HG03432 (cell line): ENCODE measurements around the gene SFRP5.
A peak's percentile ranks its signal among the peaks of the same experiment; 100 is the strongest.

Experiments
- ATAC-seq: cut with Tn5 transposase; IDR thresholded peaks from one replicate; pipeline ENCODE4 v1.9.1; 2021; ENCODE audit warnings: mild to moderate bottlenecking, moderate library complexity; ENCODE audit not compliant: unreplicated experiment

The SFRP5 gene

DNA sequence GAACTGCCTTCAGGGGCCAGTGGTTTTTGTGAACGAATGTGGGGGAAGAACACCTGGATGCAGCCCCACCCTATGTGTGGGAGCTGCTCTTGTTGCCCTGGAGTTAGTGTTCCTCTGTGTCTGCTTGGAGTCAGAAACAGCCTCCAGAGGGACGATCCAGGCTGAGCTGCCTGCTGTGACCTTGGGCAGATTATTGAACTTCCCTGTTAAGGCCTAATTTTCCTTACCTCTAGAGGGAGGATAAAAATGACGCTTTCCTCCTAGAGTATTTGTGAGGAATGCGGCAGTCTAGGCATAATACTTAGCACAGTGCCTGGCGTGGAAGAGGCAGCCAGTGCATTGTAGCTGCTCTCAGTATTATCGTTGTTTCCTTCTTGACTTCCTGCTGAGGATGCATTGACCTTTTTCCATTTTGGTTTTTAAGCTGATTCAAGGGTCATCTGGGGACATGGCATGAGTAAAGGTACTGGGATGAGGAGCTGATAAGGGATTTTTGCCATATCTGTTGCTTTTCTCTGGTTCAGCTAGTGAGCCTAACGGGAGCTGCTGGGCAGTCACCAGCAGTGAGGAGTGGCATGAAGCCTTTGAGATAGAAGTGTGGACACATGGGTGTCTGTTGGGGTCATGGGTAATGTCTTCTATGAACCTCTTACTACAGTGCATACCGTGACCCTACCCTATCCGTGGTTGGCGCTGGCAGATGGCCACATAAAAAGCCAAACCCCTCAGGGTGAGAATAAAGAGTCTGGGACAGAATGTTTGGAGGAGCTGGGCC lies 28.4 kb downstream of the SFRP5 start:
- ATAC-seq = no peak

DNA sequence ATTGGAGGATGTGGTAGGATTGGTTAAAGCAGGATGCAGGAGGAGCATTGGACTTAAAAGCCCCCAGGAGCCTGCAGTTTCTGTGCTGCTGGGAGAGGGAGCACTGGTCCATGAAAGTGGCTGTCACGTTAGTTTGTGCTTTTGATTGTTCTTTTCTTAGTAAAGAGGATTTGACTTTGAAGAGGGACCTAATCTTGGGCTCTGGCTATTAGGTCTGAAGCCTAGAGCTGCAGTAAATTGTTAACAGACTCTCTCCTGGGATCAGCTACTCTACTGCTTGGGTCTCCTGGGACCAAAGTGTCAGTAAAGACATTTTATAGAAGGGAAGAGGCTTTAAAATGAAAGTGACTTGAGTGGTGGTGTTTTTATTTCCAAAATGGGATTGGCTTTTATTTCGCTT lies 31.2 kb downstream of the SFRP5 start:
- ATAC-seq = no peak

DNA sequence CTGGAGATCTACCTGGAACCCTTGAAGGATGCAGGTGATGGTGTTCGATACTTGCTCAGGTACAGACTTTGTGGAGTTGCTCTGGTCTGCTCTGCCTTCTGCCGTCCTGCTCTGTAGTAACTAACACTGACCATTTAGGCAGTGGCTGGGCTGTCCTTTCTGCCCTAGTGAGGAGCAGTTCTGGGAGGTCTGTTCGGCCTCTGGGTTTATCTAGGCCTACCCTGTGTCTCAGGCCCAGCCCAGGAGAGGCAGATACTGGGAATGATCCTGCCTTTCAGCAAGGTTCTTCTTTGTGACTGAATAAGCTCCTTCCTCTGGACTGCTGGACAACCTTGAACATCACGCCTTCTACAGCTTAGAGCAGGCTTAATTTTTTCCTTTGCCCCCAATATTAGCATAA lies 33.2 kb downstream of the SFRP5 start:
- no peak for ATAC-seq

DNA sequence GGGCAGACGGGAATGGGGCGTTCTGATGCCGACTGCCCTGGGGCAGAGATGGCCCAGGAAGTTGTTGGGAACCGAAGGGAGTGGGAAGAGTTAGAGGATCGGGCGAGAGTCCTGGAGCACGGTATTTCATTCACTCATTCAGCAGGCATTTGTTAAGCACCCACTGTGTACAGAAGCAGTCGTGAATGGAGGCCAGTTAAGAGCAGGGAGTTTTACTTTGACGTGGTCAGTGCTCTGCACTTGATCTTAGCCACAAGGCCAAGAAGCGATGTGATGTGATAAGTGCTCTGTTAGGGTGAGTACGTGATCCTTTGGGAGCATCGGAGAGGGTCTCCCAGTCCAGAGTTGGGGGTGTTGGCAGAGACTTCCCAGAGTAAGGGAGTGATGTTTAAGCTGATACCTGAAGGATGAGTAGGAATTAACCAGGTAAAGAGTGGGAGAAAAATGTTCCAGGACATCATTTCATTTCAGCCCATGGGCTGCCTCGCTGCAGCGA lies 34.0 kb downstream of the SFRP5 start:
- peak; percentile 7 for ATAC-seq

DNA sequence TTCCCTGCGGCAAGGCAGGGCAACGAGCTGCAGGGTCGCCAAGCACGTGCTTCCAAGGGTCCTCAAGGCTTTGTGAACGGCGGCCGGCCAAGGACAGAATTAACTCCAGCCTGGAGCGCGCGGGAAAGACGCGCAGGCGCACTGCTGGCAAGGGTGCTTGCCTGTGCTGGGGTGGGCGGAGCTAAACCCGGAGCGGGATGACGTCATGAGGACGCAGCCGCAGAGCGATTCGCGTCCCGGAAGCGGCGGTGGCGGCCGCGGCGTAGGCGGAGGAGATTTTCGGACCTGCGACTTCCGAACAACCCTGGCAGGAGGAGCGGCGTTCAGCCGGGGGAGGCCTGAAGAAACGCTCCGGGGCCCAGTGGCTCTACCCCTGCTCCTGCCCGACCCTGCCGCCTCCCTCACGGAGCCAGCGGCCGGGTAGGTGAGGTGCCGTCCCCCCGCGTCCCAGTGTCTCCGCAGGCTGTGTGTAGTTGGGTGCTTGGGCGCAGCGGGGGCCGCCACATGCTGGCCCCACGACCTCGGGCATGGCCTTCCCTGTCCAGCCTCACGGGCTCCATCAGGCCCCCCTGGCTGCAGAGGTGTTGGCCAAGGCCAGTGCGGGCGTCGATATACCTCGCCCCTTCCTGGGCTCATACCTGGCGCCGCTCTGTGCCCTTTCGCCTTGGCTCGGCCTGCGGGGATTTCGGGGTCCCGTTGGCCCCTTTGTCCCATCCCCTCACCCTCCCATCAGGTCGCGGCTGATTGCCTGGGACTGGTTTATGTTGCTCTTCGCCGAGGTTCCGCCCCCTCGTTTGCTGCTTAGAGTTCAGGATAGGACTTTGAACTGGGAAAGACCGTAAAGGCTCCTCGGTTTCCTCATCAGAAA lies 34.7 kb downstream of the SFRP5 start, which contains the start of gene ZFYVE27:
Gene ZFYVE27 (plus strand): TSS at position 227 of the 868 bp plus-strand sequence. CDS start 1,350 bp downstream, outside the sequence.
- peak; percentile 91 for ATAC-seq

DNA sequence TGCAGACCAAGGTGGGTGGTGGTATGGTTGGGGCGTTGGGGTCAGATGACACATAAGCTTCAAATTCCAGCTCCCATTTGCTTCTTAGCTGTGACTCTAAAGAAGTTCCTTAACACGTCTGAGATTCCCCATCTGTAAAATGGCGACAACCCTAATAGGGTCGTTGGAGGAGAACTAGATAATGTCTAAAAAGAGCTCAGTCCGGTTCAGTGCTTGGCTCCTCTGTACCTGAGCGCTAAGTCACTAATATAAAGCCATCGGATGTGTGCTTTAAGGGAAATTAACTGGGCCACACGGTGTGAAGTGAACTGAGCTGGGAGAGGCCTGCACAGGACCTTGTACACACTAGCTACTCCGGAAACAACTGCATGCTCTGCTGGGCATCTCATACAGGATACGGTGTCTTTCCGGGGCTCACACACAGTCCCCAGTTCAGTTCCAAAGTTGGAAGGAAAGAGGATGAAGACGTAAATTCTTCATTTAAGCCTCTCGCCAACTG lies 35.3 kb downstream of the SFRP5 start:
- ATAC-seq = peak; percentile 4

DNA sequence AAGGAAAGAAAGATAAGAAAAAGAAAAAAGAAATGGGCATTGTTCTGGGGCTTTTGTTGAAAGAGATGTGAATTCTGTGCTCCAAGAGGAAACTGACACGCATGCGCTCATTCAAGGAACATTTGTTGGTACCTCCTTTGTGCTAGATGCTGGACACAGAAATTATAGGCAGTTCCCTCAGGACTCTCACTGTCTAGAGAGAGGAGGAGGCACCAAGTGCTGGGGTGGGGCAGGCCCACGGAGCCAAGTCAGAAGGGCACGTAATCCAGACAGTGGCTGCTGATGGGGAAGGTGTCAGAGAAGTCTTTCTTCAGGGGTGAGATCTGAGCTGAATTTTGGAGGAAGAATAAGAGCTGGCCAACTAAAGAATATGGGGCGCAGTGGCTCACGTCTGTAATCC lies 37.8 kb downstream of the SFRP5 start:
- no peak for ATAC-seq

DNA sequence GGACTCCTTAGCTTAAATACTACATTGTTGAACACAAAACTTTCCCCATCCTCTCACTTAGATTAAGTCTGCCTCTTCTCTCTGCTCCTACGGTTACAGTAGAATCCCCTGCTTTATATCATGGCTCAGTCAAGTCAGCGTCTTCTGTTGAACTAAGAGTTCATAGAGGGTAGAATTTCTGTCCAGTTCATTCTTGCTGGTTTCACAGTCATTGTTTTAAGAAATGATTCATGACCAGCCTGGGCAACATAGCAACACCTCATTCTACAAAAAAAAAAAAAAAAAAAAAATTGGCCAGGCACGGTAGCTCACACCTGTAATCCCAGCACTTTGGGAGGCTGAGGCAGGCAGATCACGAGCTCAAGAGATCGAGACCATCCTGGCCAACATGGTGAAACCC lies 38.5 kb downstream of the SFRP5 start:
- ATAC-seq = no peak

DNA sequence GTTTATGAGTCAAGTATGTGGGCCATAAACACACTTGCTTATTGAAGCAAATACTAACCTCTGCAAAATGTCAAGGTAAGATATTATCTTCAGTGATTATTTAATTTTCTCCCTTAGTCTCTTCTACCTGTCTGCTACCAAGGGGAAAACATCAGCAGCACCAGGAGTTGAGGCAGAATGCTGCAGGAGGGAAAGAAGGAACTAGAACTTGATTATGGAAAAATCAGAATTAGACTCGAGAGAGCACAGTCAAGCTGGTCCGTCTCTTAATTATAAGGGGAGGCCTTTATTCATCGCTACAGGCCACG lies 39.8 kb downstream of the SFRP5 start:
- ATAC-seq = no peak

DNA sequence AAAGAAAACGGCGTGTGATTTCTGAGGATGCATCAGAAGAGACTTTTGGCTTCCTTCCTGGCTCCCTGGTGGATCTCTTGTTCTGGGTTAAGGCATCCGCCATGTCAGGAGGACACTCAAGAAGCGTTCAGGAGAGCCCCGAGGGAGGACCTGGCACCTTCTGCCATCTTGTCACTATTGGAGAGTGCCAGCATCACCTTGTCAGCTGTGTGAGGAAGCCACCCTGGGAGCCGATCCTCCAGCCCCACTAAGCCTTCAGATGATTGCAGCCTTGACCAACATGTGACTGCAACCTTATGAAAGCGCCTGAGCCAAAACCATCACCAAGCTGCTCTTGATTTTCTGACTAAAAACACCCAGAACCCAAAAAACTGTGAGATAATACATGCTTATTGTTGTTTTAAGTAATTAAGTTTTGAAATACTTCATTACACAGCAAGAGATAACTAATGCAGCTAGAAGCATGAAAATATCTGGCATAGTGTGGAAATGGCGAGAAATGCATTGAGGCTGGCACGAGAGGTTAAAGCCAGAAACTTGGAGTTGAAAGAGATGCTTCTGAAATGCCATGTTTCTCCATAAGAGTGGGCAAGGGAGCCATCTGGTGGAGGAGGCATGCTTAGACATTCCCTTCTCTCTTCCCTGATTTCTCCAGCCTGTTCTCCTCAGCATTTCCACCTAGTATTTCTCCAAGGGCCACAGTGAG lies 40.3 kb downstream of the SFRP5 start:
- no peak for ATAC-seq

DNA sequence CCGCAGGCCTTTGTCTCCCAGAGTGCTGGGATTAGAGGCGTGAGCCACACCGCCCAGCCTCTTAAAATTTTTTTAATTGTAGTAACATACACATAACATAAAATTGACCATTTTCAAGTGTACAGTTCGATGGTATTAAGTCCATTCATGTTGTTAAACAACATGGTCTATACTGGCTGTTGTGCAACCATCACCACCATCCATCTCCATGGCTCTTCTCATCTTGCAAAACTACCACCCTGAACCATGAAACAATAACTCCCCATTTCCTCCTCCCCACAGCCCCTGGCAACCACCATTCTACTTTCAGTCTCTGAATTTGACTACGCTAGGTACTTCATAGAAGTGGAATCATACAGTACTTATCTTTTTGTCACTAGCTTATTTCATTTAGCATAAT lies 42.8 kb downstream of the SFRP5 start:
- no peak for ATAC-seq

DNA sequence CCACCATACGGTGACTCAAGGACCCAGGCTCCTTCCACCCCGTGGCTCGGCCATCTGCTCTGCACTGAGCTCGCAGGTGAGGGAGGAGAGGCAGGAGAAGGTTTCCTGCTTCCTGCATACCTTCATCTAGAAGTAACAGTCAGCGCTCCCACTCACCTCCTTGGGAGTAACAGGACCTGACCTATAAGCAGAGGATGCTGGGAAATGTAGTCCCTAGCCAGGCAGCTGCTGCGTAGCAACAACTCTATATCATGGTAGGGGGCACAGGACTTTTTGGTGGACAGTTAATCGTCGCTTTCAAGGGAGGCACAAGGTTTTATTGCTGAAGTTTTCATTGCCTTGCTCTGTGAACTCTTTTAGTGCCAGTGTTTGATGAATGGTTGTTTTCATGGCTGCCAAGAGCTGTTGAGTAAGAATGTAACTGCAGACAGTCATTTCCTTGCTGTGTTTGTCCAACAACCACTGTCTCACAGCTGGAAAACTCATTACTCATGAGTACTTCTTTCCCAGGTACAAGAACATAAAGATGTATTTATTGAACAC lies 45.1 kb downstream of the SFRP5 start:
- no peak for ATAC-seq

DNA sequence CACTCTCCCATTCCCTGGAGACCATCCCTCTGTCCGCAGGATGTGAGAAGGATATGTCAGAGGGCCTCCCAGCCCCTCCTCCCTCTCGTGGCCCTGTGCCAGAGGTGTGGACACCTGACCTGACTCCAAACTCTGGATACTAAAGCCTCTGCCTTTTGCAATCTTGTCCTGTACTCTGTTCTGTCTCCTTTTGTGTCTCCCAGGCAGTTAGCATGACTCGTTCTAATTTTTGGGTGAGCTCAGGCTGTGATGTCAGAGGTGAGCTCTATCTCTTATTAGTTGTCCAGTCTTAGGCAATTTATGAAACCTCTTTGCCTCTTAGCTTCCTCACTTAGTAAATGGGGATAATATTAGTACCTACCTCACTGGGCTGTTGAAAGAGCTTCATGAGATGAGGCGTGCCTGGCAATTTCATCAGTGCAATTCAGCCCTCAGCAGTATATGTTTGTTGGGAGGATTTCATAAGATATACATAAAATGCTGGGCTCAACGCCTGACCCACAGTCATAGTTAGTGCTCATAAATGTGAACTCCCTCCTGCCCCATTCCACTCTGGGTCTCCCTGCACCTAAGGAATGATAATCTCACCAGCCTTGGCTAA lies 47.4 kb downstream of the SFRP5 start:
- no peak for ATAC-seq

DNA sequence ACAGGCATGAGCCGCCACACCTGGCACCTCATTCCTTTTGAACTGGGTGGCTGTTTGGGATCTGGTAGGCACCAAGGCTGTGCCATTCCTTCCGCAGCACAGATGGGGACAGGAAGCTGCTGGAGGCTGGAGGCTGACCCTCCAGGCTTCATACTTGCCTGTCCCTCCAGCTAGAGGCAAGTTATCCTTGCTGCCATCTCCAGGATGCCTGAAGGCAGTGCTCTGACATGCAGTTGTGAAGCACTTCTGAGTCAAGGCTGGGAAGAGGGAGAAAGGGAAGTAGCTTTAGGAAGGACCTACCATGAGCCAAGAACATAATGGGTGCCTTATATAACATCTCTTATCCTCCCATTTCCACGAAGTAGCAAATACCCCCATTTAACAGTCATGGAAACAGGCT lies 48.8 kb downstream of the SFRP5 start:
- no peak for ATAC-seq

DNA sequence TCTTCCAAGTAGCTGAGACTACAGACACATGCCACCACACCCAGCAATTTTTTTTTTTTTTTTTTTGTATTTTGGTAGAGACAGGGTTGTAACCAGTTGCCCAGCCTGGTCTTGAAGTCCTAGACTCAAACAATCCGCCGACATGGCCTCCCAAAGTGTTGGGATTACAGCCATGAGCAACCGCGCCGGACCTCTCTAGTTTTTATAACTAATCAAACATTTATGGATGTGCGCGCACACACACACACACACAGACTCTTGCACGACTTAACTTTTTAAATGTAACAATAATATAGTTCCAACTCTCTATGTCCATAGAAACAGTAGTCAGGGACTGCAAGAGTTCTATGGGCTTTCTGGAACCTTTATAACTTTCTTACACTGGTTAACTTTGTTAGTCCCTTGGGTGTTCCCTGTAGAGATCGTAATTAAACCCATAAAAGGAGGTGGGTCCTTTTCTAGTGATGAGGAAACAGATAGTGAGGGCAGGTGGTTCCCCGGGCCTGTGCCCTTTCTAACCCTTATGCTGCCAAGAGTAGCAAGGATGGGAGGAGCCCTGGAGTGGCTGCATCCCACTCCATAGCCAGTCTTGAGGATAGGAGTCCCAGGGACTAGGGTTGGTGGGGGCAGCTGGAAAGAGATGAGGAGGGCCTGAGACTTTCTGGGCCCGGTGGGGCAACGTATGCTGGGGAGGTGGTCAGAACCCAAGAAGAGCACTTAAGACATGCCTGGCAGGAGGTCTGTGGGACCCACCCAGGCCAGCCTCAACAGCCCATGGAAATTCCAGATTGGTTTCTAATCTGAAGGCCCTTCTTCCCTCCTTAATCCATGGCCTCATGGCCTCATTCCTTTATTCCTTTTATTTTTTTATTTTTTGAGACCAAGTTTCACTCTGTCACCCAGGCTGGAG lies 49.7 kb downstream of the SFRP5 start:
- no peak for ATAC-seq

DNA sequence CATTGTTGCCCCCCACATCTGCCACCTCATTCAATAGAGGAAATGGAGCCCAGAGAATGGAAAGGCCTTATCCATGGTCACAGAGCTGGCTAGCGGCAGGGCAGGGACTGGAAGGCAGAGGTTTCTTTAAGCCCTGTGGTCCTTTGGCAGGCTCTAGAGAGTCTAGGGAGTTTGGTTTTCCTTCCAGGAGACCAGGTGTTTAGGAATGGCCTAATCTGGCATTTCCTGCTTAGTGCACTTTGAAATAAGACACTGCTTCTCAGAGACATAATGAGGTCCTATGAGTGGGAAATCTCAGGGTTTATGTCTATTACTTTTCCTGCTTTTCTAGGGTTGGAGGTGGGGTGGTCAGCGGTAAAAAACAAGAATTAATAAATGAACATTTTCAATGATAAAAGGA lies 52.2 kb downstream of the SFRP5 start:
- ATAC-seq = no peak

DNA sequence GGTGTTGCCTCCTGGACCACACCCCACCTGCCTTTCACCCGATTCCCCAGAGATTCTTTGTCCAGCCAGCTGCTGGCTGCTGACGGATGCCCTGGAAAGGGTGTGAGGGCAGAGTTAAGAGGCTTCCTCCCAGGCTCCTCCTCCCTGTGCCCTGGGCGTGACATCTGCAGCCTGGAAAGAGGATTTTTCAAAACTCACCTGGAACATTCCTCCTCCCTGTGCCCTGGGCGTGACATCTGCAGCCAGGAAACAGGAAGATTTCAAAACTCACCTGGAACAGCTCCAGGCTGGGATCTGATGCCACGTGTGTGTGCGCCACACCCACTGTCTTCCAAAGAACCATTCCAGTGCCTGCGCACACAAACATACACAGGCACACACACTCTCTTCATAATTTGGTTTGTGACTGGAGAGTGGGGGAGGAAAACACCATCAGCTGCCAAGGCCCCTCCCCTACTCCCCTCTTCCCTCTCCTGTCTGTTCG lies 53.1 kb downstream of the SFRP5 start:
- ATAC-seq = no peak

DNA sequence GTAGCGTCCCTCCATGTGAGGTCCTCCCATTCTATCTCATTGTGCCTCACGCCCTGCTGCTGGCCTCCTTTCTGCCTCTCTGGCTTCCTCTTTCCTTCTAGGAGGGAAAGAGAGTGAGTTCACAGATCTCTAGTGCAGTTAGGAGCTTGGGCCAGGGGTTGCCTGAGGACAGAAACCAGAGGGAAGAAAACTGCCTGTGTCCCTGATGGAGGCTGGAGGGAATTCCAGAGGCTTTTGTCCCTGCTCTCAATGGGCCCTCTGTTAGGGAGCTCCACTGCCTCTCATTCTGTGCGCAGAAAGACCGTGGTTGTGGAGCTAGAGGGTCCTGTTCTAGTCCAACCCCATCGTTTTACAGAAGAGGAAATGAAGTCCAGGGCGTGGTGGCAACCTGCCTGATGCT lies 53.6 kb downstream of the SFRP5 start:
- ATAC-seq = no peak

DNA sequence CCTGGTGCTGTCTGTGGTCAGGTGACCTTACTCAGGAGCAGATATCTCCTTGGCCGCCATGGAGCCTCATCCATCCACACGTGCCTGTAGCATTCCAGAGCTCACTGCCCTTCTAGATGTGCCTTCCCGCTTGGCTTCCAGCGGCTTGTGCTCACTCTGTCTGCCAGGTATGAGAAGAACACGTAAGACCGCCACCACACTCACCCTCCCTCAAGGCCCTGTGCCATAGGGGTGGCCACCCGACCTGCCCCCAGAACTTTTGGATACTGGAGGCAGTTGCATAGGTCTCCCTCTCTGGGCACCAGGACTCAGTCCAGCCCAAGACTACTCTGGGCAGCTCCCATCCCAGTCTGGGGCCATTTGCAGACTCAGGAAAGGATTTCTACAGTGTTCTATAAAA lies 54.2 kb downstream of the SFRP5 start:
- no peak for ATAC-seq
